HG03280 (cell line): ENCODE measurements around the gene PLA2G2C.

ENCODE experiments used
- ATAC-seq: cut with Tn5 transposase; IDR thresholded peaks from one replicate; pipeline ENCODE4 v1.9.1; 2021; ENCODE audit warnings: mild to moderate bottlenecking, moderate library complexity; ENCODE audit not compliant: unreplicated experiment

PLA2G2C gene

DNA sequence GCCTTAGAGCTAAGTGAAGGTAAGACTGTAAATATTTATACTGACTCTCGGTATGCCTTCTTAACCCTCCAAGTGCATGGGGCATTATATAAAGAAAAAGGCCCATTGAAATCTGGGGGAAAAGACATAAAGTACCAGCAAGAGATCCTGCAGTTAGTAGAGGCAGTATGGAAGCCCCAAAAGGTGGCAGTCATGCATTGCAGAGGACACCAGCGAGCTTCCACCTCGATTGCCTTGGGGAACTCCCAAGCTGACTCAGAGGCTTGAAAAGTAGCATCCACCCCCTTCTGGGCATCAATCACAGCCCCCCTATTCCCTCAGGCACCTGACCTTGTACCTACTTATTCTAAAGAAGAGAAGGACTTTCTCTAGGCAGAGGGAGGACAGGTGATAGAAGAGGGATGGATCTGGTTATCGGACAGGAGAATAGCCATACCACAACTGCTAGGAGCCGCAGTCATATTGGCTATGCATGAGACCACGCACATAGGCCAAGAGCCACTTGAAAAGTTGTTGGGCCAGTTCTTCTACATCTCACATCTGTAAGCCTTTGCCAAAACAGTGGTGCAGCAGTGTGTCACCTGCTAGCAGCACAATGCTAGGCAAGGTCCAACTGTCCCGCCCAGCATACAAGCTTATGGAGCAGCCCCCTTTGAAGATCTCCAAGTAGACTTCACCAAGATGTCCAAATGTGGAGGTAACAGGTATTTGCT is 27.8 kb downstream of the PLA2G2C start:
- ATAC-seq: no peak

DNA sequence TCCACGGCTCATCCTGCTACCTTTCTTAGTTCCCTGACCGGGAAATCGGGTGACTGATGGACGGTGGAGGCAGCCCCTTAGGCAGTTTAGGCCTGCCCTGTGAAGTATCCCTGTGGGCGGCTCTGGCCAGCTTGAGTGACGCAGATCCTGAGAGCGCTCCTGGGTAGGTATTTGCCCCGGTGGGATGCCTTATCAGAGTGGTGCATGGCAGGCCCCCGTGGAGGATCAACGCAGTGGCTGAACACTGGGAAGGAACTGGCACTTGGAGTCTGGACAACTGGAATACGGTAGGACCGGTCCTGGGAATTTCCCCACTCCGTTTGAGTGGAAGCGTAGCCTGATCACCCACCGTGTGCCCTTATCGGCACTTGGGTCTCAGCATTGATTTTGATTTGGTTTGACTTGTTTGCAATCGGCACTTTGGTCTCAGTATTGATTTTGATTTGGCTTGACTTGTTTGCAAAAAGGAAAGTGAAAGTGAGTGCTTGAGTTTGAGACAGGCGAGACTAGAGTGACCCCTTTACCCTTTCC is 32.0 kb downstream of the PLA2G2C start:
- ATAC-seq: no peak

DNA sequence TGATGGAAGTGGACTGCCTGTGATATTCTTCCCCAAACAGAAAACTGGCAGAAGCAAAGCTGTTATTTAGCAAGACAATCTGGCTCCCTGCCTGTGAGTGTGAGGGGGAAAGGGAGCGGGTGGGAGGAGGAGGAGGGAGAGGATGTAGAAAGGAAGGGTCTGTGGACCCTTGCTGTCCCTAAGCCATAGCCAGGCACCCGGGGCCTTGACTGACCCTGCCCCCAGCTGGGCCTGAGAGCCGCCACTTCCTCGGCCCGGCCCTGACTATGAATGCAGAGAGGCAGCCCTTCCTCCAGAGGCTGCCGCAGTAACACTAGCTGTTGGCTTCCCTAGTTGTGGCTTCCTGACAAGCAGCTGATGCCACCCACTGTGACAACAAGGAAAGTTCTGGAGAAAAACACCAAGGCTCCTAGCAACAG is 33.3 kb downstream of the PLA2G2C start:
- ATAC-seq: no peak

- ATAC-seq: peak; percentile 12
Observed at GRCh38 chr1:20152599-20152930, 33.8 kb downstream of the PLA2G2C start.

GRCh38 chr1:20151906-20152598 is 34.3 kb downstream of the PLA2G2C start:
- peak; percentile 60 for ATAC-seq

- no peak for ATAC-seq
Observed at GRCh38 chr1:20150969-20151368, 35.3 kb downstream of the PLA2G2C start.

GRCh38 chr1:20150326-20150705 is 36.0 kb downstream of the PLA2G2C start:
- ATAC-seq: no peak

- no peak for ATAC-seq
Observed at GRCh38 chr1:20149601-20150325, 36.6 kb downstream of the PLA2G2C start.

GRCh38 chr1:20148571-20149500 is 37.5 kb downstream of the PLA2G2C start:
- ATAC-seq: no peak

GRCh38 chr1:20147846-20148570 is 38.3 kb downstream of the PLA2G2C start:
- no peak for ATAC-seq

GRCh38 chr1:20143734-20144565 is 42.4 kb downstream of the PLA2G2C start:
- no peak for ATAC-seq

DNA sequence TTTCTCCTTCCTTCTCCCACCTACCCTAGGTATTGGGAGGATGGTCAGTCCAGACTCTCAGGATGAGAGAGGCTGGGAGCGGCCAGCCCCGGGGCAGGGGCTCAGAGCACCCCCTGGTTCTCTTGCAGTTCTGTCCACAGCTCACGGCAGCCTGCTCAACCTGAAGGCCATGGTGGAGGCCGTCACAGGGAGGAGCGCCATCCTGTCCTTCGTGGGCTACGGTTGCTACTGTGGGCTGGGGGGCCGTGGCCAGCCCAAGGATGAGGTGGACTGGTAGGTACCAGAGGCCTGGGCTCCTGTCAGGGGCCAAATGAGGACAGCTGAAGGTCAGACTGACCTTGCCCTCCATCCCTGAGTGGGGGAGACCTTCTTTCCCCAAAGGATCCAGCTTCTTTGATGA is 43.0 kb downstream of the PLA2G2C start:
- no peak for ATAC-seq

- no peak for ATAC-seq
Observed at GRCh38 chr1:20142001-20142710, 44.2 kb downstream of the PLA2G2C start.

DNA sequence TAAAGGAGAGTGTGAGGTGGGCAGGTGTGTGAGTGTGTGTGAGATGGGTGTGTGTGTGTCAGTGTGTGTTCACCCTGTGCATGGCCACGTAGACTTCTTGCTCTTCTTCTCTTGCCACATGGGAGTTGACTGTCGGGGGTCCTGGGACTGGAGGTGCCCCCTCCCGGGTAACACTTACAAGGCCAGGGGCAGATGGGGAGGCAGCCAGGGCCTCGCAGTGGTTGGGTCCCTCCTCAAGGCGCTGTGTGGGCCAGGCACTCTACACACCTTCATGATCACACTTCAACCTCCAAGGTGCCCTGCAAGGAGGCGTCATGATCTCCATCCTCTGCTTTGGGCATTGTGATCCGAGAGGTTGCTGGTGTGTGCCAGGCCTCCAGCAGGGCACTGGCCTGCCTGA is 44.9 kb downstream of the PLA2G2C start:
- no peak for ATAC-seq

DNA sequence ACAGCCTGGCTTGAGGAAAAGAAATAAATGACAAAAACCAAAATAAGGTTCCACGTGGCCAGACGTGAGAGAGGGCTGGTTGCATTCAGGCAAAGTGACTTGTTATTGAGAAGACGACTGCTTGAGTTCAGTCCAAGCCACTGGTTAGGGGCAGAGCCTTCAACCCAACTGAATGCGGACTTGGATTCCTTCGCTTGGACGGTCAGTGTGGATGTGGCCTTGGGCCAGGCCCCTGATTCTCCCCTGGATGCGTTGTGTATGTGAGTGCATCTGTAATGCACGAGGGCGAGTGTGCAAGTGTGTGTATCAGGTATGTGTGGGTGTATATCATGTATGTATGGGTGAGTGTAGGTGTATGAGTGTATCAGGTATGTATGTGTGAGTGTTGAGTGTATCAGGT is 45.3 kb downstream of the PLA2G2C start:
- ATAC-seq: no peak

DNA sequence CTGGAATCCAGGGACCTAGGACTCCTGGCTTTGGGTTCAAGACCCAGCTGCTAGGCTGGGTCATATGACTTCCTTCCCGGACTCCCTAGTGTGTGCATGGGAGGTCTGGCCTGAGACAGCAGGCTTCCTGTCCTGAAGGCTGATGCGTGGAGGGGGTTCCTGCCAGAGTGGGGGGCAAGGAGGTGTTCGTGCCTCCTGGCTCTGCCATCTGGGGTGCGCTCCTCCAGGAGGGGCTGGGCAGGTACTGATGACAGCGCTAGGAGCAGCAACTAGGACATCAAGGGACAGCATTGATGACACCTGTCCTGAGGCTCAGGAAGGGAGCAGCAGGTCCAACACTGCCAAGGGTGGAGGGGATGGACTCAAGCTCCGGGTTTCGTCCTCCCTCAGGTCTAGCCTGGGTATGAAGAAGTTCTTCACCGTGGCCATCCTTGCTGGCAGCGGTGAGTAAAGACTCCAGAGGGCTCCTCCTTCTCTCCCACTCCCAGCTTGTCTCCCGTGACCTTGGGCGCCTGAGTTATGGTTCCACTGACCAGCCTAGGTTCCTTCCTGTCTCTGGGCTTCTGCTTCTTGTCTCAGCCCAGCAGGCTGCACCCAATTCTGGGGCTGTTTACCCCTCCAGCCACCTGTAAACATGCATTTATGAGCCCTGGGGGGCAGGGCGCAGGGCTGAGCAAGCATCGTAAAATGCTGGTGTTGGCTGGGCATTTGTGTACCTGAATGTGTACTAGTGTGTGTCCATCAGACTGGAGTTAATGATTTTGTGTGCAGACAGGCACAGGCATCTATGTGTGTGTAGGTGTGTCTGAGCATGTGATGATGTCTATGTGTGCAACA is 46.3 kb downstream of the PLA2G2C start:
- ATAC-seq: no peak

DNA sequence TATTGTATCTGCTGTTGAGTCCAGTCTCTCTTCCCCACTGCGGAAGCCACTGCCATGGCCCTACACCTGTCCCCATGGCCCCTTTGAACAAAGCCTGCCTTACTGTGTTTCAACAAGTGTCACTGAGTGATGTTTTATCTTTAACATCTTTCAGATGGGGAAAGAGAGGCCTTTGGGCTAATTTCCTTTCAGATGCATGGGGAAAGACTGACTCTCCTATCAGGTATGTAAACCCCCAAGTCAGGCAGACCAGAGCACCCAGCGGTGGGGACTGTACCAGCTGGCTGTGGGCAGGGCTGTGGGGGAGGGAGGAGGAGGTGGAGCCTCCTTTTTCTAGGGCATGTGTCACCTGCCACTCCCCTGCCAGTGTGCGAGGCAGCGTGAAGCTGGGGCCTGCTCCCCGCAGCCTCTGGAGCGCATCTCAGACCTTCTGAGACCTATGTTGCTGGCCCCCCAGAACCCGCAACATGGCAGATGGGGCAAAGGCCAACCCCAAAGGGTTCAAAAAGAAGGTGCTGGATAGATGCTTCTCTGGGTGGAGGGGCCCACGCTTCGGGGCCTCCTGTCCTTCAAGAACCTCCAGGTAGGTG is 47.3 kb downstream of the PLA2G2C start, which contains the start of gene PLA2G2F:
TSS of gene PLA2G2F (plus strand) at position 363 of the 590 bp plus-strand sequence. CDS start at position 468, 105 bp downstream.
- no peak for ATAC-seq
